SH-SY5Y (cell line): Measurements from ENCODE around the gene NUCKS1.

ENCODE experiments used
- GATA2 ChIP-seq: IDR thresholded peaks from 2 replicates; pipeline ENCODE4 v1.6.1; 2011; ENCODE audit warnings: mild to moderate bottlenecking, low read depth, low read length
- GATA3 ChIP-seq: IDR thresholded peaks from 2 replicates; pipeline ENCODE4 v1.6.1; 2011; ENCODE audit warnings: low read depth, mild to moderate bottlenecking, low read length, moderate library complexity

DNA sequence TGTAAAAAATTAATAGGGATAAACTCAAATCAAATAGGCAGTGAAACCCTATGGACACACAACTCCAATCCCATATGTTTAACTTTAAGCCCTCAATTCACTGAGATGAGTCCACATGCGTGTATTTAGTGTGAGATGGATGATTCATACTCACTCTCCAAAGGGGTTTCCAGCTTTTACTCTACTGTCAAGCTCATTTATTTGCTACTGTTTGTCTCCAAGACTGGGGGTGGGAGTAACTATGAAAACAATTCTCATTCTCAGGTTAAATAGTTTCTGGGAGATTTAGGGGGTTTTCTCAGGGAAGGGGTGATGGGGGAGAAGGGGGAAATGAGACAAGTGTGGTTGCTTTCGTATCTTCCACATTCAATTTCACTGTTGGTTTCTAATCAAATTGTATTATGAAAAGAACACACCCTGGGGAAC is 22.6 kb upstream of the NUCKS1 start:
- TF ChIP-seq GATA2: no peak
- no peak for TF ChIP-seq GATA3
